ENCODE results near the gene CSNK2B. TPM values are rescaled to one million over a fixed set of nuclear protein-coding genes. Genes with fewer than 3 reads are reported as not detected.
A peak's percentile ranks its signal among the peaks of the same experiment; 100 is the strongest.

Gene CSNK2B
- total RNA-seq, 1 donor from 2014 or later: 116 TPM

GRCh38 chr6:31662124-31662723, 3.7 kb upstream of the CSNK2B start:
- no peak for DNase-seq

- no peak for DNase-seq
These were observed 2.5 kb upstream of the CSNK2B start for GRCh38 chr6:31663126-31663960.

- peak; percentile 75 for DNase-seq
These were observed 1.7 kb upstream of the CSNK2B start for GRCh38 chr6:31663961-31664789.

DNA sequence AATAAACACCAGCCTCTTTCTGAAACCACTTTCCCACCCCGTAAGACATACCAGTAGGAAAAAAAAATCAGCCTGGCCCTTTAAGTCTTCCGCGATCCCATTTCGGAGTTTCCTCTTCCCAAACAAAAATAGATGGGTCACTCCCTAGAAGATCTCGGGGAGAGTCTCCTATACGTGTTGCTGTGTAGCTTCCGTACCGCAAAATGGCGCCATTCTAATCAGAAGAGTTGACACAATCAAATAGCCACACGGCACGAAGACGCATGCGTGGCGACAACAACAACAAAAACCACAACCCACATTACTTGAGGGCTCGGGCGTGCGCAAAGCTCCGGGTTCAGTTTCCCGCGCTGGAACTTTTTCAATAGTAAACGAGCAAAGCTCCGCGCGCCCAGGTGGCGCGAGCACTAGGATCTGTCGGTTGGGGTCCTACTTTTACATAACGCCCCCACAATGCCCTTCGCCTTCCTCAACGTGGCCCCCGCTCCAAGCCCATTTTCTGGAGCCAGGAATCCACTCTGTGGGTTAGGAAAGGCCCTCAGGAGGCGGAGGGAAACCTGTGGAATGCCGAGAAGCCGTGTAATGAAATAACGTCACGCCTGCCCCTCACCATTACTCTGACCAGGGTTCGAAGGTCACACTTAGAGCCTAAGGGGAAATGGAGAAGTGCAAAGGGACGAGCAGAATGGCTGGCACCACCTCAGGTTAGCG, 935 bp upstream of the CSNK2B start, which contains the start of gene GPANK1:
Gene GPANK1 (minus strand): TSS at position 208 of the 711 bp plus-strand sequence. CDS start 519 bp downstream, outside the sequence.
- DNase-seq: peak; percentile 97

DNA sequence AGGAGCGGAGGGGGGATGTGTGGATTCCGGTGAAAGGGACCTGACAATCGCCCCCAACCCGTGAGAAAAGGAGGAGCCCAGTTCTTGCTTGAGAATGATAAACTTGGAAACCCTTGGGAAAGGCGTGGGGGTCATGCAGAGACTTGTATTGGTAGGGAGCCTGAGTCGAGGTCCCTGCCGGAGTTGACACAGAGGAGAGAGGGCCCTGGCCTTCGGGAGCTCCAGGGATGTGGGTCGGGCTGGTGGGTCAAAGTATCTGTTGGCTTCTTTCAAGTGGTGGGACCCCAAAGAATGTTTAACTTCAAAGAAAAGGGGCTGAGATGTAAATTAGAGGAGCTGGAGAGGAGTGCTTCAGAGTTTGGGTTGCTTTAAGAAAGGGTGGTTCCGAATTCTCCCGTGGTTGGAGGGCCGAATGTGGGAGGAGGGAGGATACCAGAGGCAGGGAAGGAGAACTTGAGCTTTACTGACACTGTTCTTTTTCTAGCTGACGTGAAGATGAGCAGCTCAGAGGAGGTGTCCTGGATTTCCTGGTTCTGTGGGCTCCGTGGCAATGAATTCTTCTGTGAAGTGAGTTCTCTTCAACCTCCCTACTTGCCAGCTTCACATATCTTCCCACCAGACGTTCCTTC, 571 bp downstream of the CSNK2B start:
- no peak for DNase-seq

- DNase-seq: no peak
These were observed 3.8 kb downstream of the CSNK2B start, which contains the start of gene LY6G5B for GRCh38 chr6:31669676-31670075. LY6G5B (plus strand) TSS chr6:31669976; CDS start chr6:31670951, 975 bp downstream.

- DNase-seq: no peak
These were observed 10.5 kb downstream of the CSNK2B start for GRCh38 chr6:31676322-31676903.

DNA sequence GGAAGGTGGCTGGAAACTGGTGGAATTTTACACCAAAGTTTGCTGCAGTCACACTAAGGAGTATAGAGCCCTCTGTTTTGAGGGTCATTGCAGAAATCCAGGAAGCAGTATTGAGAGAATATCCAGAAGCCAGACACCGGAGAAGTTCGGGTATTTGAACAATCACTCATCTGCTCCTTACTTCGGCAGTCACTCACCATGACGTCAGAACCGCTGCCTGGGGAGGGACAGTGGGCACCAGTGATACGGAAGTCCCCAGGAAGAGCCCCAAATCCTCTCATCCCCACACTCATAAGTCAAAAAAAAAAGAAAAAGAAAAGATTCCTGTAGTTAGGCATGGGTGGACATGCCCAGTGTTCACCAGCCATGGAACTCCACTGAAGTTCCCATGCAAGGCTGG, 11.0 kb downstream of the CSNK2B start:
- no peak for DNase-seq

GRCh38 chr6:31677955-31678354, 12.1 kb downstream of the CSNK2B start:
- no peak for DNase-seq

GRCh38 chr6:31680226-31681134, 14.6 kb downstream of the CSNK2B start, which contains the start of gene LY6G5C:
LY6G5C (minus strand) TSS chr6:31681067; CDS start chr6:31680373, 694 bp downstream.
- DNase-seq: peak; percentile 92

- DNase-seq: peak; percentile 48
These were observed 15.3 kb downstream of the CSNK2B start for GRCh38 chr6:31681135-31681671.

DNA sequence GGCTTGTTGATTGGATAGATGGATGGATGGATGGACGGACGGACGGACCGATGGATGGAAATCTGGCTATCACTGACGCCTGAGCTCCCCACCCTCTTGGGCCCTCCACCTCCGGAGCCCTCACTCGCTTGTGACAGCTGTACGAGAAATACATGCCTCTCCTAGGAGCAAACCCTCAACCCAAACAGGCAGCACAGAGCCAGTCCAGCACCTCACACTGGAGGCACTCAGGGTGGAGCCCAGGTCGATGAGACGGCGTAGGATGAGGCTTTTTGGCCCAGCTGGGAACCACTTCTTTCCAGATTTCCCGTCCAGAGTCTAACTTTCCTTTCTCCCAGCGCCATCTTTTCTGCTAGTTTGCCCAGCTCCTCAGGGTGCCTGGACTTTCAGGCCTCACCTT, 17.7 kb downstream of the CSNK2B start:
- no peak for DNase-seq

DNA sequence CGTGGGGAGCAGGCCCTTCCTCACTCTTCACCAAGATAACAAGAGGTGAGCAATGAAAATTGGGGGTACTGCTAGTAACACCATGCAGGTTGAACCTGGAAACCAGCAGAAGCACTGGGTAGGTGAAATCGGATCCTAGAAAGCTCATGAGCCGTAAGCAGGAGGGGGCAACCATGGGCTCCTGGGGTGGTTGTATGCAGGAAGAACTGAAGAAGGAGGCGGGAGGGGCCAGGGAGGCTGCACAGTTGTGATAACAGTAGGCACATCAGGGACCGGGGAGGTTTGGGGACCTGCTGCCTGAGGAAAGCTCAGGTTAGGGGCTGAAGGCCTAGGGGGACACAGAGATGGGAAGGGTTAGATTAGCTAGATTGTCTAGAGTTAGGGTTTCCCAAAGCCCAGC, 20.6 kb downstream of the CSNK2B start:
- DNase-seq: no peak

DNA sequence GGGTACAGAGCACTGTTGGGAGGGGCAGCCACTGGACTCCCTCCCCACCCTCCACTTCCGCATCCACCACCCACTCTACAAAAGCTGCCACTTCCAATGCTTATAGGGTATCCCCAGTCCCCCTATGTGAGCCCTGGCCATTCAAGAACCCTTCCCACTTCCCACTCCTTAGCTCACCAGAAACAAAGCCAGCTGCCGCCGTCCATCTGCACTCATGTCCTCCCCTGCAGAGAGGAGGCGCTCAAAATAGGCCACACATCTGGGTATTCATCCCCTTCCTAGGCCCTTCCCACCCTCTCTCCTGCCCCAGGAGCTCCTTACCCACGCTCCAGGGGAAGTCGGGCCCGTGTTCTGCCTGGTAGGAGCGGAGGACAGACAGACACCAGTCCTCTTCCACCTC, 21.4 kb downstream of the CSNK2B start:
- DNase-seq: no peak

DNA sequence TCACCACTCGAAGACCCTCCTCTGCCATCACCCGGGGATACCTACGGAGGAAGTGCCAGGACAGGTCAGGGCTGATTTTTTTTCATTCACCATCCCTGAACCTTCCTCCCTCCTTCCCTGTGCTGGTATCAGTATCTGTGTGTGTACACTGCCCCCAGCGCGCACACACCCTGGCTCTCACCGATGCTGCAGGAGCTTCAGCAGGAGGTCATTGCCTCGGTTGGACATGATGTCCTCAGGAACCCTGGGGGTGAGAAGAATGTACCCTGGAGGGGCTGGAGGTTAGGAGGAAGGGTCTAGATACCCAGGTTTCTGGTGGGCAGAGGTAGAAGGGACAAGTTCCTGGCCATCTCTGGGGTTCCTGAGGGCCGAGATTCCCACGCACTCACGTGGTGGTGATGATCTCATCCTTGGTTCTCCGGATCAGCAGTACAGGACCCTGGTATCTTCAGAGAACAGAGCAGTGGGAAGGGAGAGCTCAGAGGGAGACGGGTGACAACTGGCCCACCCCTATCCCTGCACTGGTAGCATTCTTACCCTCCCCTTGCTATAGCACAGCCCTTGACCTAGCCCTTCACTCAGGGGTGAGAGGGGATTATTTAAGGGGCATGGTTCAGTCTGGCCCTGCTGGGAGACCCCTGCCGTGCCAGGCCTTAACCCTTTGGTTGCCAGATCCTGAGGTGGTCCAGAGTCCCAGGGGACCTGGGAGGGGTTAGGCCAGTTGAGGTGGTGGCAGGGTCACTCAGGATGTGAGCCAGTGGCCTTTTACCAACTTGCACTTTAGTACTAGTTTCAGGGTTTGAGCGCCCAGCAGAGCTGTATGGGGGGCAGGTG, 22.2 kb downstream of the CSNK2B start:
- no peak for DNase-seq

DNA sequence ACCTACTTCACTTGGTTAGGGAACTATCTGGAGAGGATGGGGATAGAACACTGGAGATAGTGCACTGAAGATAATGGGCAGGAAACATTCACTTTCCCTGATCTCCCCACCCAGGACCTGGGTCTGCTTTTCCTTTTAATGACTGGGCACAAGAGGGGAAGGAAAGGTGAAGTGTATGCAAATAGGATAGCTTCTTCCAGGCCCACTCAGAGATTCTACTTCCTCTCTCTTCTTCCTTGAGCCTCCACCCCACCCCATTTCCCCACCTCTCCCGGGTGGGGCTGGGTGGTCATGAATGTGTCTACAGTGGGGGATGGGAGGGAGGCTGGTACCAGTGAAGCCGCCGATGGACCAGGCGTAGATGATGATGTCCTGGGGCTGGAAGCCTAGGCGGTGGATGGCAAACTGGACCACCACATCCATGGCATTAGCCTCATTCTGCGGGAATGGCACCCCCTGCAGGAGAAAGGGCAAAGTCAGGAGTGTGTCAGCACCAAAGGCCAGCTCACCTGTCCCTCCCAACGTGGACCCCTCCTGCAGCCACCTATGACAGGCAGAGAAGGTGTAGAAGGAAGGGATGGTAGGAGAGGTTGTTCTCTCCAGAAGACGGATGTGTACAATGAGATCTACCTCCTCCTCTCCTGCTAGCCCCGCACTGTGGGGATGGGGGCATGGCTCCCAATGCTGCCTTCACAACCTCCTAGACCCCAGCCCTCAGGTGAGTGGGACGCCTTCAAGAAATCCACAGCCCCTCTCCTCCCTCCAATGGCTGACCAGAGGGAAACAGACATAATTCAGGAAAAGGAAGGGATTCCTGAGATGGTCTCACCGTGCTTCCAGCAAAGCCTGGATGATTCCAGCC, 23.6 kb downstream of the CSNK2B start:
- DNase-seq: peak; percentile 36

GRCh38 chr6:31690231-31691077, 24.6 kb downstream of the CSNK2B start:
- DNase-seq: no peak
